ENCODE data around the gene NHS. TPM values are rescaled to one million over a fixed set of nuclear protein-coding genes. Genes with fewer than 3 reads are reported as not detected.

The NHS gene
- total RNA-seq, 1 donor from 2014 or later: 8.3 TPM

GRCh38 chrX:17544821-17545220 lies 169.8 kb downstream of the NHS start:
- Mint-ChIP-seq H3K36me3 (no peaks in the 10 kb centered on the region), H3K9me3 (no peaks in the 10 kb centered on the region), H3K27me3 (ENCODE audit: low read depth) (peaks cover 27% of the 10 kb centered on the region), H3K27ac (no peak overlapping the region), H3K4me1 (peaks cover 31% of the 10 kb centered on the region), H3K4me3 (no peak overlapping the region)
- DNase-seq (ENCODE audit: low spot score in 2 of 2, unreplicated experiment in 2 of 2): no peak
- TF ChIP-seq CTCF (IDR thresholded peaks at IDR 0.05; ENCODE audit: unreplicated experiment): no peak

- no peak overlapping the region for H3K27ac Mint-ChIP-seq
- peaks cover 34% of the 10 kb centered on the region for H3K4me1 Mint-ChIP-seq
- H3K36me3 Mint-ChIP-seq: no peaks in the 10 kb centered on the region
- no peaks in the 10 kb centered on the region for H3K9me3 Mint-ChIP-seq
- no peak overlapping the region for H3K4me3 Mint-ChIP-seq
- TF ChIP-seq CTCF (IDR thresholded peaks at IDR 0.05; ENCODE audit: unreplicated experiment): no peak
- H3K27me3 Mint-ChIP-seq (ENCODE audit: low read depth): peaks cover 32% of the 10 kb centered on the region
- DNase-seq (ENCODE audit: low spot score in 2 of 2, unreplicated experiment in 2 of 2): no peak
Measured at GRCh38 chrX:17546356-17546755, 171.4 kb downstream of the NHS start.

- H3K27me3 Mint-ChIP-seq (ENCODE audit: low read depth): peaks cover 24% of the 10 kb centered on the region
- H3K9me3 Mint-ChIP-seq: no peaks in the 10 kb centered on the region
- no peak for TF ChIP-seq CTCF (IDR thresholded peaks at IDR 0.05; ENCODE audit: unreplicated experiment)
- no peaks in the 10 kb centered on the region for H3K36me3 Mint-ChIP-seq
- H3K4me1 Mint-ChIP-seq: peaks cover 34% of the 10 kb centered on the region
- H3K4me3 Mint-ChIP-seq: no peak overlapping the region
- peak overlapping the region; percentile 45 for H3K27ac Mint-ChIP-seq
- no peak for DNase-seq (ENCODE audit: low spot score in 2 of 2, unreplicated experiment in 2 of 2)
Measured at GRCh38 chrX:17547658-17548057, 172.7 kb downstream of the NHS start.

GRCh38 chrX:17549107-17549651 lies 174.2 kb downstream of the NHS start:
- Mint-ChIP-seq H3K9me3 (no peaks in the 10 kb centered on the region), H3K4me1 (peaks cover 35% of the 10 kb centered on the region), H3K27ac (no peak overlapping the region), H3K27me3 (ENCODE audit: low read depth) (peaks cover 17% of the 10 kb centered on the region), H3K4me3 (no peak overlapping the region), H3K36me3 (no peaks in the 10 kb centered on the region)
- no peak for DNase-seq (ENCODE audit: low spot score in 2 of 2, unreplicated experiment in 2 of 2)
- no peak for TF ChIP-seq CTCF (IDR thresholded peaks at IDR 0.05; ENCODE audit: unreplicated experiment)

GRCh38 chrX:17550011-17550410 lies 175.0 kb downstream of the NHS start:
- TF ChIP-seq CTCF (IDR thresholded peaks at IDR 0.05; ENCODE audit: unreplicated experiment): no peak
- Mint-ChIP-seq H3K9me3 (no peaks in the 10 kb centered on the region), H3K4me1 (peaks cover 37% of the 10 kb centered on the region), H3K36me3 (no peaks in the 10 kb centered on the region), H3K27me3 (ENCODE audit: low read depth) (peaks cover 17% of the 10 kb centered on the region), H3K4me3 (no peak overlapping the region), H3K27ac (no peak overlapping the region)
- no peak for DNase-seq (ENCODE audit: low spot score in 2 of 2, unreplicated experiment in 2 of 2)

Measured in mesothelial cell of epicardium (in vitro differentiated cells).